ENCODE measurements around the gene PGA3. TPM values are rescaled to one million over a fixed set of nuclear protein-coding genes. Genes with fewer than 3 reads are reported as not detected.
A peak's percentile ranks its signal among the peaks of the same experiment; 100 is the strongest.
"Not testable (repeated sequence)": the region's sequence is repeated elsewhere in the genome, so short reads cannot be mapped to it uniquely, and the experiment has no call there.

PGA3 gene
- total and polyA plus RNA-seq, 7 donors, result 0.06 to 25.2 (median 2.5) TPM; not detected in 2

- Histone ChIP-seq H3K27me3 (peaks cover 0 to 6% (median 0%) of the 10 kb centered on the region in 3 donors), H3K9me3 (peaks cover 0 to 4% (median 2%) of the 10 kb centered on the region in 4 donors), H3K4me1 (no peaks in the 10 kb centered on the region), H3K36me3 (no peaks in the 10 kb centered on the region), H3K4me3 (no peak overlapping the region), H3K27ac (no peak overlapping the region)
- TF ChIP-seq POLR2AphosphoS5 (IDR thresholded peaks at IDR 0.05), result no peak
- TF ChIP-seq EP300 (IDR thresholded peaks at IDR 0.05), result no peak
- TF ChIP-seq CTCF (IDR thresholded peaks at IDR 0.05), result no peak
- TF ChIP-seq POLR2A (IDR thresholded peaks at IDR 0.05), result no peak
- 55 to 83% methylated on average over 6 of the region's 6 CpGs for WGBS, 2 donors
- no peak for DNase-seq
- intact Hi-C loops (cut with DNase I), result no loop called here
Observed at GRCh38 chr11:61198361-61198760, 5.0 kb upstream of the PGA3 start.

GRCh38 chr11:61198948-61199523 lies 4.3 kb upstream of the PGA3 start:
- no peaks in the 10 kb centered on the region for H3K36me3 ChIP-seq
- peaks cover 0 to 4% (median 2%) of the 10 kb centered on the region in 4 donors for H3K9me3 ChIP-seq
- intact Hi-C loops (cut with DNase I), result no loop called here
- no peak for TF ChIP-seq POLR2AphosphoS5 (IDR thresholded peaks at IDR 0.05)
- no peak for TF ChIP-seq EP300 (IDR thresholded peaks at IDR 0.05)
- no peak for TF ChIP-seq POLR2A (IDR thresholded peaks at IDR 0.05)
- DNase-seq, result no peak
- no peaks in the 10 kb centered on the region for H3K4me1 ChIP-seq
- H3K4me3 ChIP-seq, result no peak overlapping the region
- no peak overlapping the region for H3K27ac ChIP-seq
- 88% methylated on average over 4 of the region's 4 CpGs for WGBS, 2 donors
- peaks cover 0 to 6% (median 0%) of the 10 kb centered on the region in 3 donors for H3K27me3 ChIP-seq

- H3K36me3 ChIP-seq, result no peaks in the 10 kb centered on the region
- H3K4me3 ChIP-seq, result no peak overlapping the region
Observed at GRCh38 chr11:61201476-61201875, 1.8 kb upstream of the PGA3 start.

GRCh38 chr11:61203873-61204272 lies 558 bp downstream of the PGA3 start:
- H3K36me3 ChIP-seq; H3K4me1 ChIP-seq; intact Hi-C loops (cut with DNase I); H3K4me3 ChIP-seq; DNase-seq; H3K27ac ChIP-seq; H3K27me3 ChIP-seq; H3K9me3 ChIP-seq: not testable (repeated sequence)
- WGBS, 2 donors, result 73 to 93% methylated on average over 2 of the region's 5 CpGs

More at GRCh38 chr11:61201476-61201875, 1.8 kb upstream of the PGA3 start:
- Histone ChIP-seq H3K27ac (no peak overlapping the region), H3K9me3 (peaks cover 0 to 4% (median 2%) of the 10 kb centered on the region in 4 donors), H3K4me1 (no peaks in the 10 kb centered on the region), H3K27me3 (peaks cover 0 to 6% (median 0%) of the 10 kb centered on the region in 3 donors)
- no peak for TF ChIP-seq CTCF (IDR thresholded peaks at IDR 0.05)
- no peak for TF ChIP-seq EP300 (IDR thresholded peaks at IDR 0.05)
- no peak for TF ChIP-seq POLR2AphosphoS5 (IDR thresholded peaks at IDR 0.05)
- TF ChIP-seq POLR2A (IDR thresholded peaks at IDR 0.05), result no peak
- WGBS, 2 donors, result 86 to 89% methylated on average over 14 of the region's 14 CpGs
- no peak for DNase-seq
- intact Hi-C loops (cut with DNase I), result no loop called here

GRCh38 chr11:61204502-61205059 lies 1.3 kb downstream of the PGA3 start:
- DNase-seq, result peak; percentile 40

GRCh38 chr11:61207636-61208310 lies 4.5 kb downstream of the PGA3 start:
- H3K27ac ChIP-seq; H3K9me3 ChIP-seq; H3K4me3 ChIP-seq; H3K36me3 ChIP-seq; H3K4me1 ChIP-seq; H3K27me3 ChIP-seq; DNase-seq; intact Hi-C loops (cut with DNase I): not testable (repeated sequence)
- WGBS, 2 donors, result no CpG with 5 or more reads among the region's 9 CpGs

More at GRCh38 chr11:61204502-61205059, 1.3 kb downstream of the PGA3 start:
- H3K4me3 ChIP-seq; H3K4me1 ChIP-seq; intact Hi-C loops (cut with DNase I); H3K27ac ChIP-seq; H3K9me3 ChIP-seq; H3K36me3 ChIP-seq; H3K27me3 ChIP-seq: not testable (repeated sequence)
- 70 to 77% methylated on average over 14 of the region's 14 CpGs for WGBS, 2 donors

GRCh38 chr11:61210629-61211028 lies 7.3 kb downstream of the PGA3 start:
- H3K36me3 ChIP-seq; intact Hi-C loops (cut with DNase I); DNase-seq; H3K27ac ChIP-seq; H3K27me3 ChIP-seq; H3K9me3 ChIP-seq; H3K4me1 ChIP-seq; H3K4me3 ChIP-seq: not testable (repeated sequence)
- WGBS, 2 donors, result no CpG with 5 or more reads among the region's 6 CpGs

- DNase-seq; H3K4me1 ChIP-seq; H3K36me3 ChIP-seq; H3K27ac ChIP-seq; H3K9me3 ChIP-seq; H3K4me3 ChIP-seq; intact Hi-C loops (cut with DNase I); H3K27me3 ChIP-seq: not testable (repeated sequence)
- 79 to 85% methylated on average over 7 of the region's 10 CpGs for WGBS, 2 donors
Observed at GRCh38 chr11:61211327-61211952, 8.1 kb downstream of the PGA3 start.

GRCh38 chr11:61212202-61212601 lies 8.9 kb downstream of the PGA3 start:
- WGBS, 2 donors, result no CpG with 5 or more reads among the region's 15 CpGs
- intact Hi-C loops (cut with DNase I); H3K4me1 ChIP-seq; DNase-seq; H3K27me3 ChIP-seq; H3K27ac ChIP-seq; H3K9me3 ChIP-seq; H3K4me3 ChIP-seq; H3K36me3 ChIP-seq: not testable (repeated sequence)
